Measurements from ENCODE around the gene RUVBL2.

RUVBL2 gene

GRCh38 chr19:48989701-48990291 lies 3.9 kb upstream of the RUVBL2 start:
- no peak for DNase-seq

GRCh38 chr19:48990400-48990799 lies 3.3 kb upstream of the RUVBL2 start:
- no peak for DNase-seq

GRCh38 chr19:48991011-48991609 lies 2.6 kb upstream of the RUVBL2 start:
- no peak for DNase-seq

- DNase-seq: no peak
Observed at GRCh38 chr19:48991873-48992580, 1.7 kb upstream of the RUVBL2 start.

GRCh38 chr19:48992581-48993174 lies 1.0 kb upstream of the RUVBL2 start:
- DNase-seq: no peak

GRCh38 chr19:48994035-48994386 lies 324 bp downstream of the RUVBL2 start:
- DNase-seq: no peak

- DNase-seq: peak; percentile 27
Observed at GRCh38 chr19:48997972-48998371, 4.3 kb downstream of the RUVBL2 start.

GRCh38 chr19:48999481-49000325 lies 6.0 kb downstream of the RUVBL2 start:
- DNase-seq: peak; percentile 67

- DNase-seq: no peak
Observed at GRCh38 chr19:49004133-49004532, 10.4 kb downstream of the RUVBL2 start.

GRCh38 chr19:49004964-49005614 lies 11.4 kb downstream of the RUVBL2 start:
- no peak for DNase-seq

- DNase-seq: no peak
Observed at GRCh38 chr19:49006905-49007304, 13.2 kb downstream of the RUVBL2 start.

GRCh38 chr19:49009828-49010227 lies 16.1 kb downstream of the RUVBL2 start:
- no peak for DNase-seq

- DNase-seq: no peak
Observed at GRCh38 chr19:49010453-49010852, 16.8 kb downstream of the RUVBL2 start.

GRCh38 chr19:49011194-49011593 lies 17.5 kb downstream of the RUVBL2 start:
- no peak for DNase-seq

GRCh38 chr19:49014123-49014869 lies 20.6 kb downstream of the RUVBL2 start:
- DNase-seq: no peak

GRCh38 chr19:49014870-49015255 lies 21.2 kb downstream of the RUVBL2 start:
- no peak for DNase-seq

- no peak for DNase-seq
Observed at GRCh38 chr19:49016067-49016839, 22.6 kb downstream of the RUVBL2 start.

- no peak for DNase-seq
Observed at GRCh38 chr19:49017041-49017665, 23.5 kb downstream of the RUVBL2 start, which contains the start of gene LHB. Gene LHB, minus strand, starts transcription at chr19:49017091. Its CDS starts 10 bp downstream, at chr19:49017081.

- peak; percentile 64 for DNase-seq
Observed at GRCh38 chr19:49017666-49018351, 24.1 kb downstream of the RUVBL2 start.

All from CD4-positive, alpha-beta T cell treated with Interleukin-4 for 4 hours (primary cell).